HS-27A (cell line): ENCODE measurements around the gene ANKRD11.
A peak's percentile ranks its signal among the peaks of the same experiment; 100 is the strongest.
"Not testable (repeated sequence)": the region's sequence is repeated elsewhere in the genome, so short reads cannot be mapped to it uniquely, and the experiment has no call there.

ENCODE experiments used
- DNase-seq: peaks from one replicate; pipeline ENCODE4 v3.0.0-alpha.2; 2012; ENCODE audit warnings: low read depth, missing footprints

ANKRD11 gene

DNA sequence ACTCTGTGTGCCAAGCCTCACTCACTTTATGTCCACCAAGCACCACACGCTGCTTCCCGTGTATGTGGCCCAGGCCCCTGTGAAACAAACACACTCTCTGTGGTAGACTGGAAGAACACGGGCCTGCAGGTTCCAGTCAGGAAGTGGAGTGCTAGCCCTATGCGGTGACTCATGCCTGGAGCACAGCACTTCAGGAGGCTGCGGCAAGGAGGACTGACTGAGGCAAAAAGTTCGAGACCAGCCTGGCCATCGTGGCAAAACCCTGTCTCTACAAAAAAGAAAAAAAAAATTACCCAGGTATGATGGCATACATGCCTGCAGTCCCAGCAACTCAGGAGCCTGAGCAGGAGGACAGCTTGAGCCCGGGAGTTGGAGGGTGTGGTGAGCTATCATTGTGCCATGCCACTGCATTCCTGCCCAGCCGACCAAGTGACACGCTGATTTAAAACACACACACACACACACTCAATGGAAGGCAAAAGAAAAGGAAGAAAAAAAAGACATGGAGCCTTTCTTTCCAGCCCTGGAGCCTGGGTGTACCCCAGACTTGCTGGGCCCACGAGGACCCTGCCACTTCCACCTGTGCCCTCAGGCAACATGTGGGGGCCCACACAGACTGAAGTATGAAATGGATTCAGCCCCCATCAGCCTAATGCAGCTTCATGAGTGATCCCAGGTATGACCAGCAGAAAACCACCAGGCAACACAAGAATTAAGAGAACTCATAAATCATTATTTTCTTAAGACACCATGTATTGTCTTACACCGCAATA lies 126.6 kb downstream of the ANKRD11 start:
- DNase-seq, result peak; percentile 46

DNA sequence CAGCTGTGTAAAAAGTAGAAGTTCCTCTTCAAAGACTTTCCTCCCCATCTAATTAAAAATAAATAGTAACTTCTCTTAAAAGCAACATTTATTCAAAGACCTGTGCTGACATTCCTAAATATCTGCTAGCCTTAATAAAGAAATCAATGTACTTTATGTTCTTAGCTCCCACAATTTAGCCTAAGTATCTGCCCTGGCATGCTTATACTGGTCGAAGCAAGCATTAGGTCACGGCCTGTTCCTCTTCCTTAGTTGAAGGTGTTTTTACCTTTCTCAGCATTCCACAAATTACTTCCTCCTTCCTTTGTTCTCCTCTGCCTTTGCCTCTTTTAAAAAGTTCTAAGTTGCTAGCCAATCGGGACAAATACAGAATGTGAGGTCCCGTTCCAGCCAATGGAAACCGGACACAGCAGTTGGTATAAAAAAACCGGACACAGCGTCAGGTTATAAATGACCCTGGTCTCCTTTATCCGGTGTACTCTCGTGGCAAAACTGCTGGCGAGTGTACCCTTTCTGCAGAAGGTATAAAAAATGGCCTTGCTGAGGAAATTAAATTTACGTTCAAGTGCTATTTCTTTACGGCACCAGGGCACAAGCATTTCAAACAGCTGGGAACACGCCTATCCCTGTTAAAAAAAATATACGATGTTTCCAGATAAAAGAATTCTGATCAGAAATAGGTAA lies 127.7 kb downstream of the ANKRD11 start:
- not testable (repeated sequence) for DNase-seq

DNA sequence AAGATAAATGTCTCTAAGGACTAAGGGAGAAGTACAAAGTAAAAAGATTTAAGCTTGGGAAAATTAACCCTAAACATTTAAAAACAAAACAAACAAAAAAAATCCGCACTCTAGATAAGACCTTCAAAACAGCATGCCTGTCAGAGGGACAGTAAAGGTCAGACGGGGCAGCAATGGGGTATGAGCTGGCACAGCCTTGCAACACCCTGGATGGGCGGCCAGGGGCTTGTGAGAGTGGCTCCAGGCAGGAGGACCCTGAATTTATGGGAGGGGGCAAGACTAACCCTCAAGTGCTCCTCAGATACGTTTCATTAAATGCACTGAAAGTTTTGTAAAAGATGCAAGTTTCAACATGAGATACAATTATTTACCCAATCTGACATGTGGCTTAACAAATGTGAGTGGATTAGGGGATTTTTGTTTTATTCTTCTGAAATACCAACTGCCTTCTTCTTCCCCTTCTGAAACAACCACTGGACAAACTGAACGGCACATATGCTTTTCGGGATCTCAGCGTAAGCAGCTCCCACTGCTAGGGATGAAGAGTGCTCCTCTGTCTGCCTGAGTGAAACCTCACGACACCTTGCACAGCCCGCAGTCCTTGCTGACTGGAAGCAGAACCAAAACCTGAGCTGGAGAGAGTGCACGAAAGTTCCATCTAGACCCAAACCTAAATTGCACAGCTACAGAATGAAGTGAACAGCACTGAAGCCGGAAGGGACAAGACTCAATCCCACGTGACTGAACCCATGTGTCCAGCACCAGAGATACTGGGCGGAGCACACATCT lies 128.4 kb downstream of the ANKRD11 start:
- no peak for DNase-seq

DNA sequence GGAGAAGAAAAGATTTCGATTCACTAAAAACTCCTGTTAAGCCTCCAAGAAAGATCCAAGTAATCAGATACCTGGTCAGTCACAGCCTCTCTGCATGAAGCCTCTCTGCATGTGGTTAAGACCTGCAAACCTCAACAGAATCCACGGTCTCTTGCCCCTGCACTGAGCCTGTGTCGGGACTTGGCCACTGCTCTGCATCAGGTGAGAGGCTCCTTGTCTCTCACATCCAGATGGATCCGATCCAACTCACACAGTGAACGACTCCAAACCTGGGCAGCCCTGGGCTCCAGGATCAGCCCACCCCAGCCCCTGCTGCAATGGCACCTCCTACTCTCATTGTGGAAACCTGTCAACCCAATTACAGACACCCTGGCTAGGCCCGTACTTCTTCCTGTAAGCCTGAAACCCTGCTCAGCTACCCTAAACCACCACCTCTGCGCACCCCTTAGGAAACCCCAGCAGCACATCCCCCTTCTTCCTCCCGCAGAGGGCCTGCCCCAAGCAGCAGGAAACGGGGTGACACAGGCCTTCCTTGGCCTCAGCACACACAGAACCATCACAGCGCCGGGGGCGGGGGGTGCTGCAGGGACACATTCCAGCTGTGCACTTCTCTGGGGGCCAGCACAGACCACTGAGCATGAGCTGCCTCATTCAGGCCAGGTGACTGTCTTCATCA lies 129.5 kb downstream of the ANKRD11 start:
- DNase-seq, result no peak

DNA sequence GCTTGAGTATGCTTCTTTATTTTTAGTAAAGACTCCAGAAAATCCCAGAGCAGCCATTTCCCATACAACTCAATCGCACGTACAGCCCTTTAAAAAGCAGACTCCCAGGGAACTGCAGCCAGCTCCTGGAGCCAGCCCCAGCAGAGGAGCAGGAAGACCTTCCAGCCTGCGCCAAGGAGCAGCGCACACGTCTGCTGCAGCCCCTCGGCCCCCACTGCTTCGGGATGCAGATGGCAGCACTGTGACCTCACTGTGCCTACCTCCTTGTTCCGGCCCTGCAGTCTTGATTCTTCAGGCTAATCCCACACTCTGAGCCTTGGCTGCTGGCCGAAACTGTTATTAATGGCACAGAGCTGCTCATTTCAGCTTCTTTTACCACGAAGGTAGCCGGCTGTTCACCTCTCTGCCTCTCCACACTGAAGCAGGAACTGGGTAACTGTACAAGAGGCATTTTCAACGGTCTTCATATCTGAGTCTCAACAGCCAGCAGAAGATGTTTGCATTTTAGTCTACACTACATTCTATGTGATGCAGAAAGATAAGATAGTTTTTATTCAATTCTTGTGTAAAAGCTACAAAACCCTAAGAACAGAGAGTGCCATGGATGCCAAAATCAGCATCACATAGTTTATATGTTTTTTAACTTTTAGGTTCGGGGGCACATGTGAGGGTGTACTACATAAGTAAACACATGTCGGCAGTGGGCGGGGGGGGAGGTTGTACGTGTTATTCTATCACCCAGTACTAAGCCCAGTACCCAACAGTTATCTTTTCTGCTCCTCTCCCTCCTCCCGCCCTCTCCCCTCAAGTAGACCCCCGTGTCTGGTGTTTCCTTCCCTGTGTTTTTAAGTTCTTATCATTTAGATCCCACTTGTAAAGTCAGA lies 130.9 kb downstream of the ANKRD11 start:
- DNase-seq, result no peak

DNA sequence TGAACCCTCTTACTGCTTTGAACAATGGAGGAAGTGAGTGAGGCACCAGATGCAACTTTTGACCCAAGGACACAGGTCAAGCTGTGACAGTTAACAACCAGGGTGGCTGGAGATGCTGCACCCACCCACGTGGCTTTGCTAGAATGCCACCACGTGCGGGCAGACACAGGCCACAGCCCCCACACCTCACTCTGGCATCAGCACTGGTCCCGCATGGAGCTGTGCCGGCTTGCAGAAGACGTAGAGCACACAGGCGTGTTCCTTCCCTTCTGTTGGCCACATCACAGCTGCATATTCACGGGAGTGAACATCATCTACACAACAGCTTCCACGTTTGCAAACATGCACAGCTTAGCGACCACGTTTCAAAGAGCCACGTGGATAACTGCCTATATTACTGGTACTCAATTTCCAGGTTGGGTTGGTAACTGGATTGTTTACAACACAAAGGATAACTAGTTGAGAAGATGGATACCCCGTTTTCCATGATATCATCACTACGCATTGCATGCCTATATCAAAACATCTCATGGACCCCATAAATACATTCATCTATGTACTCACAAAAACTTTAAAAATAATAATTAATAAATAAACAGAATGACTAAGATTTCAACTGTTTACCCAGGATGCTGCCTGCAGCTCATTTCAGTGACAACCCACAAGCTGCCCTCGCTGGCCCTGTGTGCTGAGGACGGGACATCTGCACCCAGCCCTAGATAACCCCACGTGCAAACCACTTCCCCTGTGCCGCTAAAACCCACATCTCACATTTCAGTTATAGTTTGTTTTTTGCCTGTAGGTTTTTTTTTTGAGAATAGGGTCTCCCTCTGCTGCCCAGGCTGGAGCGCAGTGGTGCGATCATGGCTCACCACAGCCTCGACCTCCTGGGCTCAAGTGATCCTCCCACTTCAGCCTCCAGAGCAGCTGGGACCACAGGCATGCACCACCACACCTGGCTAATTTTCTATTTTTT lies 132.0 kb downstream of the ANKRD11 start:
- DNase-seq, result no peak

DNA sequence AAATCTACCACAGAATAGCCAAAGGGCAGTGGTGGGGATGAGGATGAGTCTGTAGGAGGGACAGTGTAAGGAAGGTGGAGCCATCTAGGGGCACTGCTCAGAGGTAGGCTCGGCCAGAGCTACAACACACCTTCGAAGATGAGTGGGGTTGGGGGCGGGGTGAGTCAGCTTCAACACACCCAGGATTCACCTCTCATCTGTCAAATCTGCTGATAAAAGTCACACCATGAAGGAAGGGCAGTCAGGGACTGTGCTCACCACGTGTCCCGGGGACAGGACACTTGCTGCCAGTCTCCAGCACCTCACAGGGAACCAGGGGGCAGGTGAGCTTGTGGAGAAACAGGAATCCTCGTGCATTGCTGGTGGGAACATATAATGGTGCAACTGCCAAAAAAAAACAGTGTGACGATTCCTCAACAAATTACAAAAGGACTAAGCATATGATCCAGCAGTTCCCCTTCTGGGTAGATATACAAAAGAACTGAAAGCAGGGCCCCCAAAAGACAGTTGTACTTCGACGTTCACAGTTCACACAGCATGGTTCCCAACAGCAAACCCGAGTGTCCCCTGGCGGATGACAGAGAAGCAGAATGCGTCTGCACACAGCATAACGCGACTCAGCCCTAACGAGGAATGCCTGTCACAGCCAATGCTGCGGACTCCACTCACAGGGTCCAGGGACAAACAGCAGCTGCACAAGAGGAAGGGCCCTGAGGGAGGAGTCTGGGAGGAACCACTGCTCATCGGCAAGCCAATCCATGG lies 133.1 kb downstream of the ANKRD11 start:
- no peak for DNase-seq

DNA sequence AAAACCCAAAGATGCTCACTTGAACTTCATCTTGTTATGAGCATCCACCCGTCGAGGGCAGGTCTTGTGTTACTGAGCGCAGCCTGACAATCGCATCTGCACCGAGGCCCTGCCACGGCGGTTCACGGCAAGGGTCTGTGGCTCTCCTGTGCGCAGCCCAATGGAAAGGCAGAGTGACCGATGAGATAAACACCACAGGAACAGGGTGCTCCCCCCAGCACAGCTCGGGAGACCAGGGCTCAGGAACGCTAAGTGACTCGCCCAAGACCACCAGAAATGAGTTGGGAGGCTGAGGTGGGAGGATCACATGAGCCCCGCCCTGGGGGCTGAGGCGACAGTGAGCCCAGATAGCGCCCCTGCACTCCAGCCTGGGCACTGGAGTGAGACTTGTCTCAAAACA lies 134.7 kb downstream of the ANKRD11 start:
- DNase-seq, result no peak

DNA sequence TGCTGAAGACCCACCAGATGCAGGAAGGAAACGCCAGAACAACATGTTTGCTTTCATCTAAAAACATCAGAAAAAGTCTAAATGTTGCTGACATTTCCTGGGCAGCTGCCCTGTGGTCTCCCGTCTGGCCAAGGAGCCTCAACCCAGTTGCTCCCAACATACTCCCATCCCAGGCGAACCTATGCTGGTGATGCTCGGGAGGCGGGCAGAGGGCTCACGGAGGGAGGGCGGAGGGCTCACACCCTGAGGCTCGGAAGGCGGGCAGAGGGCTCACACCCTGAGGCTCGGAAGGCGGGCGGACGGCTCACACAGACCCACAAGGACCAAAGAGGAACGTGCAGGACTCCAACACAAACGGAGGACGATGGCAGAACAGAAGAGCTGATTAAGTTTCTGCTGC lies 135.4 kb downstream of the ANKRD11 start:
- DNase-seq, result no peak

DNA sequence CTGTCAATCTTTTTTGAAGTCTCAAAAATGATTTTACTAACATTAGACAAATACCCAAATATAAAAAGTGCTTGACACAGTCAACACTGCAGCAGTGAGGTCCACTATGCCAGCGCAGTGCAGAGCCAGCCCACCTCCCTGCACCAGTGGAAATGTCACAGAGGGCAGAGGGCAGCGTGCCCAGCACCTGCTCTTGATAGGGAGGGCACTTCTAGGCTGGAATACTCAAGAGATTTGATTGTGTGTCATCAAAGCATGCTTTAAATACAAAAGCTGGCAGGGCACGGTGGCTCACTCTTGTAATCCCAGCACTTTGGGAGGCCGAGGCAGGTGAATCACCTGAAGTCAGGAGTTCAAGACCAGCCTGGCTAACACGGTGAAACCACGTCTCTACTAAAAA lies 136.0 kb downstream of the ANKRD11 start:
- DNase-seq, result no peak

DNA sequence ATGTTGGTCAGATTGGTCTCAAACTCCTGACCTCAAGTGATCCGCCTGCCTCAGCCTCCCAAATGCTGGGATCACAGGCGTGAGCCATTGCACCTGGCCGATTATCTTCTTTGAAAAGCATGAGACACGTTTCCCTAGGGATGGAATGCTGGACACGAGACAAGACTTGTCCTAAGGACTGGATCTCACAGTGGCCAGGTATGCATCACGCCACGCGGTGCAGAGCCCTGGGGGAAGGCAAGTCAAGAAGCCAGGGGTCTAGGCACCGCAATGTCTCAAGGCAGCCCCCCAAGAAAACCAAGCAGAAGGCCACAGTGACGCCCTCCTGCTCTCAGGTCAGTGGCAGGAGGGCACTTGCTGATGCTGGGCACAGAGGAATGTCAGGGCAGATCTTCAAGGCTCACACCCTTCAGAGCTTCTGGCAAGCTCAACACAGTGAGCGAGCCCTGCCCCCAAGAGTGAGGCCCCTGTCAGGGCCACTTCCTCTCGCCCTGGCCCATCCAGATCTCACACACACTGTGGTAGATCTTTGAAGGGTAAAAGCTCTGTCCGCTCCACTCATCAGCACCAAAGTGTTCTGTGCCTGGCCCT lies 138.2 kb downstream of the ANKRD11 start:
- no peak for DNase-seq

DNA sequence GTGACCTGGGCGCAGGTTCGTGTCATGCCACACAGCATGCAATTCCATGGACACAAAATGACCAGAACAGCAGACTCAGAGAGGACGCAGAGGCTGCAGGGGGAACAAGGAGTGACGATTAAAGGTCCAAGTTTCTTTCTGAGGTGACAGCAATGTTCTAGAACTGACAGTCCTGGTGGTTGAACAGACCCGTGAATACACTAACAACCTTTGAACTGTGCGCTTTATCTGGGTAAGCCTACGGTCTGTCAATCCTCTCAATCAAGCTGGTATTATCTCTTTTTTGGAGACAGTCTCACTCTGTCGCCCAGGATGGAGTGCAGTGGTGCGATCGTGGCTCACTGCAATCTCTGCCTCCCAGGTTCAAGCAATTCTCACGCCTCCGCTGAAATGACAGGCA lies 138.7 kb downstream of the ANKRD11 start:
- DNase-seq, result no peak

DNA sequence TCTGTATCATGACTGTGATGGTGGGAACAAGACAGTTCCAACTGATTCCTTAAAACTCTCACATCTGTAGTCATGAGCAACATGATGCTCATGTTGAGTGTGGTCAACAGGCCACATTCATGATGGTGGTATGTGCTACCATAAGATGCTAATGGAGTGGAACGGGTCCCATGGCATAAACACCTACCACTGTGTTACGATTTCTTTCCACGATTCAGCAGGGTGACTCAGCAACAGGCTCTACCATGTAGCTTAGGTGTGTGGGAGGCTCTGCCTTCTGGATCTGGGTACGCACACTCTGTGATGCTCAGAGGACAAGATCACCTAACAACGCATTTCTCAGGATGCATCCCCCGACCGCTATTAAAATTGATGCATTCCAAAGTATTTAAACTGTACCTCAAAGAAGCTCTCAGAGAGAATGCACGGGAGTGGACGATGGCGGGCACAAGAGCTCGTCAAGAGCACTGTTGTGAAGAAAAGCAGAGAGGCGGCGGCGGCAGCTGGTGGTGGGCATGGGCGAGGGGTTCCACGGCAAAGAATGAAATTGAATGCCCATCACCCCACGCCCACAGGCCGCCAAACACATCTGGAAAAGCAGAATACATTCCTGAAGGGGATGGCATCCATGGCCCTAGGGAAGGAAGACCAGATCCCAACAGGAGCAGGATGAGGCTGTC lies 139.5 kb downstream of the ANKRD11 start:
- DNase-seq, result no peak

DNA sequence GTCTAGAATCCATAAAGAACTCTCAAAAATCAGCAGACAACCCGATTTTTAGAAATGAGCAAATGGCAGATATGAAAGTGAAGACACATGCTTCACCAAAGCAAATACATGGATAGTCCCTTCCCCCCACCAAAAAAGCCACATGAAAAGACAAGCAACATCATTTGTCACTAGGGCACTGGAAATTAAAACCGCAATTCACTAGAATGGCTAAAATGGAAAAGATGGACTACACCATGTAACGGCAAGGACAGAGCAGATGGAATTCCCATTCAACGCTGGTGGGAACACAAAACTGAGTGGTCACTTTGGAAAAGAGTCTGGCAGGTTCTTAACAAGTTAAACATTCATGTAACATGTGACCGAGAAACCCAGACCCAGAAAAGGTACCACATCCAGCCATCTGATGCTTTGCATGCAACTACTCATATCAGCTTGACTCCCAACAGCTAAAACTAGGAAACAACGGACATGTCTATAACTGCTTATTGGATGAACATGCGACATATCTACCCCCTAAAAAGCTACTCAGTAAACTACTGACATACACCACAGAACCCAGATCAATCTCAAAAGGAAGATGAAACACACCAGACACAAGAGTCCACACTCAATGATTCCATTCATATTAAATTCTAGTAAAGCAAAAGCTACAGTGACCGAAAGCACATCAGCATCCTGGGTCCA lies 140.3 kb downstream of the ANKRD11 start:
- DNase-seq, result no peak

DNA sequence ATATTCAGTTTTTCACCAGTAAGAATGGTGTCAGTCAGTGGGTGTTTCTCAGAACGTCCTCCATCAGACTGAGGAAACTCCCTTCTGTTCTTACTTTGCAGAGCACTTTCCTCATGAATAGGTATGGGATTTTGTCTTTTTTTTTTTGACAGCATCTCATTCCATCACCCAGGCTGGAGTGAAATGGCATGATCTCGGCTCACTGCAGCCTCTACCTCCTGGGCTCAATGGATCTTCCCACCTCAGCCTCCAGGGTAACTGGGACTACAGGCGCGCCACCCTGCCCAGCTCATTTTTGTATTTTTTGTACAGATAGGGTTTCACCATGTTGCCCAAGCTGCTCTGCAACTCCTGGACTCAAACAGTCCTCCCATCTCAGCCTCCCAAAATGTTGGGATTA lies 142.6 kb downstream of the ANKRD11 start:
- DNase-seq, result no peak

DNA sequence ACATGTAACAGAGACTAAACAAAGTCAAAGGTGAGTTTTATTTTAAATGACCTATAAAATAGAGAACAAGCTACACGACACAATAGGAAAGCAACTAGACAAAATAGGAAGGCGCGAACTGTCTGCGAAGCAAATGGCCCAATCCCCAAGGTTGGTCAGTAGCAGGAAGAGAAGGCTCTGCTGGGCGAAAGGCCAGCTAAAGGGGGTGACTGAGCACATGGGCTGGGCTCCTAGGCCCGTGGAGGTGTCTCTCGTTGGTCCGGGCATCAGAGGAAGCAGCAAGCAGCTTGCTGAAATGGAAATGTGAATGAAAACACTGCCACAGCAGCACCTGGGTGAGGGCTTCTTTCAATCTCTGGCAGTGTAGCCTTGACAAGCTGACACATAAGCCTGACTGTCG lies 143.5 kb downstream of the ANKRD11 start:
- DNase-seq, result no peak

DNA sequence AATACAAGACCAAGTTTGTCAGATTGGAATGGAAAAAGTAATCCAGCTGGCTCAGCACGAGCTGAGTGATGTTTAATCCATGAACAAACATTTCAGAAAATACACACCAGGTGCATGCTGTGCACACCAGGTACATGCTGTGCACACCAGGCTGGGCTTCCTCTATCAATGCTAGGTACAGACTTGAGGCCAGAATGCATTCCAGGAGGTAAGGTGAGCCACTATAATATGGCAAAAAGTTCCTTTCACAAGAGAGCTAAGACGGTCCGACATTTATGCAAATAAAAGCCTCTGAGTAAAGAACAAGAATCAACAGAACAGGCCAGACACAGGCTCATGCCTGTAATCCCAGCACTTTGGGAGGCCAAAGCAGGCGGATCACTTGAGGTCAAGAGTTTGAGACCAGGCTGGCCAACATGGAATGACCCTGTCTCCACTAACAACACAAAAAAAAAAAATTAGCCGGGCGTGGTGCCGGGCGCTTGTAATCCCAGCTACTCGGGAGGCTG lies 144.7 kb downstream of the ANKRD11 start:
- no peak for DNase-seq
